Measurements from ENCODE around the gene RUFY2.

RUFY2 gene

DNA sequence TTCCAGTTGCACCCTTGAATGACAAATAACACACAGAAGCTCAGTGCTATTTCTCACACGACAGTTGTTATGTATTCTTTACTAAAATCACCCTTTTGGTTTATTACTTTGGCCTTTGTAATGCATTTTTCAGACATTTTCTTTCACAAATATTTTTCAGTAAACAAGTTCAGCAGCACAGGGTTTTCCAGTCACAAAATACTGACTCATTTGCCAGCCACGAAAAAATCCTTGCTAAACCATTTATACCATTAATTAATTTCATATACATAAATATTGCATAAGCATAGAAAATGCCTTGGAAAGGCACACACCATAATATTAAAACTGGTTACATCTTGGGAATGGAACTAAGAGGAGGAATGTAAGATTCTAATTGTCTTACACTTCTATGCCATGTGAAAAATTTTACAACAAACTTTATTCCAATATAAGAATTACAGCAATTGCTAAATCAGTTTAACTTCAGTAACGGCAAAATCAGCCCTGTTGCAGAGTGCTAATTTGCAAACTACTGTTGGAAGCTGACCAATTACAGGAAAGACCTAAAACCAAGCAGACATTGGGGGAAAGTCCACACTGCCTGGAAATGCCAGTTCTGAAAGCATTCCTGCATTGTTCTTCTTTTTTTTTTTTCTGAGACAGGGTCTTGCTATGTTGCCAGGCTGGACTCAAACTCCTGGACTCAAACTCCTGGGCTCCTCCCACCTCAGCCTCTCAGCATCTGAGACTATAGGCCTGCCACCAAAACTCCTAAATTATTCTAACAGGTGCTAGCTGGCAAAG is 42.8 kb downstream of the RUFY2 start:
- no peak for DNase-seq

DNA sequence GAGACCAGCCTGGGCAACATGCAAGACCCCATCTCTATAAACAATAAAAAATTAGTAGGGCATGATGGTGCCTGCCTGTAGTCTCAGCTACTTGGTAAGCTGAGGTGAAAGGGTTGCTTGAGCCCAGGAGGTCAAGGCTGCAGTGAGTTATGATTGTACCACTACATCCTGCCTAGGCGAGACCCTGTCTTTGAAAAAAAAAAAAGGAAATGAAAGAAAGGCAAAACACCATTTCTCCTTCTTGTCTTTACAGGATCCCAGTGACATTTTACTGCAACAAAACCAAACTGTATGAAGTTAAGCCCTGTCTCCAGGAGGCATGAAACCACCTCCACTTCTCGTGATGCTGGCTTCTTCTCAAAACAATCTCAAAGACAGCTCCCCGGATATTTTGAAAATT is 44.5 kb downstream of the RUFY2 start:
- no peak for DNase-seq

DNA sequence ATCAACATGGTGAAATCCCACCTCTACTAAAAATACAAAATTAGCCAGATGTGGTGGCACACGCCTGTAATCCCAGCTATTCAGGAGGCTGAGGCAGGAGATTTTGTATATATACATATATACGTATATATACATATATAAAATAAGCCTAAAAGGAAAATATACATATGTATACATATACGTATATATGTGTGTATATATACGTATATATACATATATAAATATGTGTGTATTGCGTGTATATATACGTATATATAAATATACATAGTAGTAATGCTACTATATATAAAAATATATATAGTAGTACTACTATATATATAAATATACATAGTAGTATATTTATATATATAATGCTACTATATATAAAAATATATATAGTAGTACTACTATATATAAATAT is 47.9 kb downstream of the RUFY2 start:
- no peak for DNase-seq

GRCh38 chr10:68353537-68353936 is 53.5 kb downstream of the RUFY2 start:
- no peak for DNase-seq

- peak; percentile 39 for DNase-seq
Measured at GRCh38 chr10:68348265-68348741, 58.8 kb downstream of the RUFY2 start.

GRCh38 chr10:68346774-68347173 is 60.3 kb downstream of the RUFY2 start:
- DNase-seq = no peak

DNA sequence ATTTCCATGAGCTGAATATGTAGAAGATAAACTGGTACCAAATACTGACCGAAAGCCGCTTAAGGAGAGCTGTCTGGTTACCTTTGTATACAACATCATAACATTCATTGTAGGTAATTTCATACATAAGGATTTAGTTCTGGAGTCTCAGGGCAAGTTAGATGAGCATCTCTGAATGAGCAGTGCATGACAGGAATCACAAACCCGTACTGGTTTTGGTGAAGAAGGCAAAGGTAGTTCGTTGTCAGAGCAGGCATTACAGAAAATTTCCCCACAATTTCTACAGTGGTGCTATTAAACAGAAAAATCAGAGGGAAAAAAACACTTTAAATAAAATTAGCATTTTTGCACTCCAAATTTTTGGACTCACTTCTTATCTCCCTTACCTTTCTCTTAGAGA is 61.5 kb downstream of the RUFY2 start:
- DNase-seq = no peak

- no peak for DNase-seq
Measured at GRCh38 chr10:68342909-68343516, 64.1 kb downstream of the RUFY2 start.

DNA sequence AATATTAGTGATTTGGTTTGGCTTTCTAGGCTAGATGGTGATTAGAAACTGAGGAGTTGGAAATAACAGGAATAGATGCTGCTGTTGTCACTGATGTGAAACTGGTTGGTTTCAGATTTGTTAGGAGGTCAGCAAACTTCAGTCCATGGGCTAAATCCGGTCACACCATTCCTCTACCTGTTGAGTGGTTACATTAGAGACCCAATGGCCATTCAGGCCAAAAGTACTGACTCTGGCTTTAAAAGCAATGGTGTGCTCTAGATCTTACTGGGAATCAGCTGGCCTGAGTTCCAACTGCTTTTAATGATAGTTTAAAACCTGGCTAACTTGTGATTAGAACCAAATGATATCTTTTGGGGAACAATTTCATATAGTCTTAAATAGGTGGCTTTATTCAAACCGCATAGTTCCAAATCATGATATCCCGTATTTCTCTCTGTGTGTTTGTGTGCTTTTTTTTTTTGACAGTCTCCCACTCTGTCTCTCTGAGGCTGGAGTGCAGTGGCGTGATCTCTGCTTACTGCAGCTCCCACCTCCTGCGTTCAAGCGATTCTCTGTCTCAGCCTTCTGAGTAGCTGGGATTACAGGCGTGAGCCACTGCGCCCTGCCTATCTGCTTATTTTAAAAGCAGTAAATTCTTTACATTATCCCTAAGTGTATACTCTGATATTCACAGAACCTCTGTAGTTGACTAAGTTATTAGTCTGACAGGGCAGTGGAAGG is 66.6 kb downstream of the RUFY2 start:
- no peak for DNase-seq

DNA sequence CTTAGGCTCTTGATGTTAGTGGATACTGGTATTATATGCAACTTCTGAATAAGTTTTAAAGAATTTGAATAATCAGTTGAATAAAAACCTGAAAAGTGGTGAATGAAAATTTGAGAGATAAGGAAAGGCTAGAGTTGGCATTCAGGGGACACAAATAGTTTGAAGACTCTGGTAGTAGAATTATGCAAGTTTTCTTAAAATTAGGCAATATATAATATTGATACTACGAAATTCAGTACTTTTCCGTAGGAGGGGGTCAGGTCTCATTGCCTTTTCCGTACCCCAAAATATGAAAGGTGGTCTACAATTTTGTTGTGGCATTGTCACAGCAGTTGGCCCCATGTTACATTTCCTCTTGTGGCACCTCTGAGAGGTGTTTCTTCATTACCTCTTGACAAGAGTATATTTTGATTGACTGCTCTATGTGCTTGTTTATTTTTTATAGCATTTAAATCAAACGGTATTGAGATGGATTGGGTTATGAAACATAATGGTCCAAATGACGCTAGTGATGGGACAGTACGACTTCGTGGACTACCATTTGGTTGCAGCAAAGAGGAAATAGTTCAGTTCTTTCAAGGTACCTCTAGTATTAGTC is 70.2 kb downstream of the RUFY2 start:
- no peak for DNase-seq

DNA sequence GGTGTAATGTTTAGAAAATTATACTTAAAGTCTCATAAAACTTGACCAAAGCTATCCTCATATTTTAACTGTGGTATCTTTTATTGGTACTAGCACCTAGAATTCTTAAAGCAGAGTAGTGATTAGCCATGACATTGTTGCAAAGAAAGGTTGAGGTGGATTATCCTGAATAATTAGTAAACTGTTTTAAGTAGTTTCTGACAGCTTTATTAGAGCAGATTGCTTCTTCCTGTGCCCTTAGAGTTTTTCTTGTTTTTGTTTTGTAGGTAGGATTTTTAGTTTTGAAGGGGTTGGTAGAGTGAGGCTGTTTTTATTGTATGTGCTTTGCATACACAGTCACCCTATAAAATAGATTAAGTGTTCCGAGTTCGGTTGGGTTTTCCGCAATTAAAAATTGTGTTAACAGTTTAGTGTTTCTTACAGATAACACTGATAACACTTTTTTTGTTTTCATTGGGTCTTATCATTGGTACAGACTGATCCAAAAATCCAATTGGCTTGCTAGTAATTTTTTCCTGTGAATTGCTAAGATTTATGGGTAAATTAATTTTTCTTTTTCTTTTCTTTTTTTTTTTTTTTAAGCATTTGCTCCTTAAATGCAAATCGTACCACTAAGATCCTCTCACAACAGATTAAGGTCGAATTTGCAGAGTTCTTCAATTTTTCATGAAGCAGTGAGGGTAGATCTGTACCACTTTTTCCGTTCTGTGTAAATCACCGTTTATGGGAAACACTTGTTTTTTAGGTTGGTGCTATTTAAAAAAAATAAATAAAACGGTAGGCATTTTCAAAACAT is 72.2 kb downstream of the RUFY2 start:
- DNase-seq = no peak

- DNase-seq = no peak
Measured at GRCh38 chr10:68333440-68334431, 73.3 kb downstream of the RUFY2 start.

DNA sequence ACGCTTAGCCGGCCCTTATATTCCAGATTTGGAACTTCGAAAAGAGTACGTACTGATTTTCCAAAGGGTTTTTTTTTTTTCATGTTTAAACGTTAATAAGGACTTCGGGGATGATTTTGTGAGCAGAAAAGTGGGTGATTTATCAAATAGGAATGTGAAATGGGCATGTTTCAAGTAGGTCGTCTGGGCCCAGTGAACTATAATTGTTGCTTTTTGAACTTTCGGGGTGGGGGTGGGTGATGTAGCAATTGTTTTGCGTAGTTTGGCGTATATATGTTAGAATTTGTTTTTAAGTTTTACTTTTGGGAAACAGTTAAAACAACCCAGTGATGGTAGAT is 74.0 kb downstream of the RUFY2 start:
- no peak for DNase-seq

- peak; percentile 57 for DNase-seq
Measured at GRCh38 chr10:68332259-68333057, 74.6 kb downstream of the RUFY2 start, which contains the start of gene PBLD. TSS of gene PBLD (minus strand) at chr10:68332928. CDS start at chr10:68306844, 26,084 bp downstream.

GRCh38 chr10:68331455-68332258 is 75.4 kb downstream of the RUFY2 start, which contains the start of gene HNRNPH3:
TSS of gene HNRNPH3 (plus strand) at chr10:68332064. CDS start at chr10:68337222, 5,158 bp downstream.
- peak; percentile 99 for DNase-seq

DNA sequence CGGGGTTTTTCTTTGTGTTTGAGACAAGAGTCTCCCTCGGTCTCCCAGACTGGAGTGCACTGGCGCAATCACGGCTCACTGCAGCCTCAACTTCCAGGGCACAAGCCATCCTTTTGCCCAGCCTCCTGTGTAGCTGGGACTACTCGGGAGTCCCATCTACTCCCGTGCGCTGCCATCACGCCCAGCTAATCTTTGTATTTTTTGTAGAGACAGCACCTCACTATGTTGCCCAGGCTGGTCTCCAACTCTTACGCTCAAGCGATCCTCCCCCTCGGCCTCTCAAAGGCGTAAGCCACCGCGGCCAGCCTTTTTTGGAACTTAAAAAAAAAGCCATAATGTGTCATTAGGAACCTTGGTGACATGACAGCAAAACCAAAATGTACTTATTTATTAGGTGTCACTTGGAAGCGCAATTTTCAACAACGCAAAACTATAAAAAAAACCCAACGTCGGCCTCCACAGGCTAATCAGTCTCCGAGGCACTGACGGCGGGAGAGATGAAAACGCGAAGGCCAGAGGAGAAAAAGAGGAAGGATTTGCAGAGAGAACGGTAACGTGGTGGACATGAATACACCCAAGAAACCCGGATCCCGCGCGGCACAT is 76.1 kb downstream of the RUFY2 start:
- DNase-seq = no peak

GRCh38 chr10:68329506-68329861 is 77.6 kb downstream of the RUFY2 start:
- no peak for DNase-seq

DNA sequence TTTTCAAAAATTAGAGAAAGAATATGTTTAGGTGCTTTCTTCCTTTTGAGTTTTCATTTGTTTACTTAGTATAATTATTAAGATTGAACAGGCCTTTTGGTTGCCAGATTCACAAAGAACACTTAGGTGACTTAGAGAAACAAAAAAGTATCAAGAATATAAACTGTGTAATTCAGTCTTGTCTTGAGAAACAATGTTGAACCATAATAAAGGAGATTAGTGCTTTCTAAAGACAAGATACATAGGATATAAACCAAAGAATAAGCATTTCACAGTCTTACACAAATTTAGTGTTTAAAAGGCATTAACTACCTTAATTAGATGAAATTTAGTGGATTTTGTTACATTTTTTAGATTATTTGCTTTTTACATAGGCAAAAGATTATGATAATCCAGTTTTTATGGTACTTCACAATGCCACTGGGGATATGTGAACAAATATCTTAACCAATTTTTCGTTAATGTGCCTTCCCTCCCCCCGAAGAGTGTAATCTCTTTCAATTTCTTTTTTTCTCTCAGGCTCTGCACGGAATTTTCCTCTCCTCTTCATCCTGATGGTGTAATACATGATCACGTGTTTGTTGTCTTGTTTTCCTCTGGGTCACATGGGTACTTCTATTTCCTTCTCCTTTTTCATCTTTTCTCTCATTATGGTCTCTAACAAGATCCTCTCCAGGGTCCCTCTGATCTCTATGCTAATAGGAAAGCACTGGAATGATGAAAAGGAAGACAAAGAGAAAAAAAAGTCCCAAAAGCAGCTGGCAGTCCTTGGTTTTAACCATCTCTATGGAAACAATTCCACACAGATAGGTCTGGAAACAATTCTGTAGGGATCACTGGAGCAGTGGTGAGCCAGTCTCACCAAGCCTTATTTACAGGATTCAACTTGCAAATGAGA is 78.9 kb downstream of the RUFY2 start:
- DNase-seq = no peak
